GM18526 (cell line): Measurements from ENCODE around the gene IL19.

Experiments
- POLR2A ChIP-seq: IDR thresholded peaks from 3 replicates; pipeline ENCODE4 v1.6.1; 2011; ENCODE audit not compliant: insufficient read length; ENCODE audit errors: extremely low read depth

Gene IL19

DNA sequence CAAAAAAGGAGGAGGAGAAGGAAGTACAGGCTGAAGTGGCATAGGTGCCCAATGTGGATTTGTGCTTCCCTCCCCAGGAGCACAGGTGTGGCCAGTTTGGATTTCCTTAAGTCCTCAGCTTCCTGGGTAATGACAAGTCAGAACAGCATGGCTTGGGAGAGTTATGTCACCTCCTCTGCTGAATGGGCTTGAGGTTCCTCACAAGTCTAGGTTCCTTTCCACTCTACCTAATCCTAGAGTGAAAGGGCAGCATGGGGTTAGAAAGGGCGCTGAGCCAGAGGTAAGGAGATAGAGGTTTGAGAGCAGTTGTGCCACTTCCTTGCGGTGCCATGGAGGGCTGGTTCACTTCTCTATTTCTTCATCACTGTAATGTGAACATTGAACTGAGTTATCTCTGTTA lies 59.3 kb downstream of the IL19 start:
- TF ChIP-seq POLR2A = no peak

GRCh38 chr1:206831650-206832049 lies 61.1 kb downstream of the IL19 start:
- TF ChIP-seq POLR2A = no peak

DNA sequence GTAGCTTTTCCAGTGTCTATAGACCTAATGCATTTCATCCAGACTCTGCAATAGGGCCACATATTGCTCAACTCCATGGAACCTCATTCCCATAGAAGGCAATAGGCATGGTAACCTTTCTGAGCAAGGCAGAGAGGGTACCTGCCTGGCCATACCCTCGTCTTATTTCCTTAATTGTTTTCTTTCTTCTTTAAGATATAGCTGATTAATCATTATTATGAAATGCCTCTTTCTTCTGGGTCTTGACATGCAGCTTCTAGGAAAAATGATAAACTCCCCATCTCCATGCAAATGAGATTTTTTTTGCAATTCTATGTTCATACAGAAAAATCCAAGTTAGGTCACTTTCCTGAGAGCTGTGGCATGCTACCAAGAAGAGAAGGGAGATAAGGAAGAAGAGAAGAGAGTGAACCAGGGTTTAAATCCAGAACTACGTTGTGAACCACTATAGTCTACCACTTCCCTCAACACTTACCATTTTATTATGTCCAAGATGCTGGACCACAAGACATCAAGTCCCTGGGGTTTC lies 61.8 kb downstream of the IL19 start:
- no peak for TF ChIP-seq POLR2A

DNA sequence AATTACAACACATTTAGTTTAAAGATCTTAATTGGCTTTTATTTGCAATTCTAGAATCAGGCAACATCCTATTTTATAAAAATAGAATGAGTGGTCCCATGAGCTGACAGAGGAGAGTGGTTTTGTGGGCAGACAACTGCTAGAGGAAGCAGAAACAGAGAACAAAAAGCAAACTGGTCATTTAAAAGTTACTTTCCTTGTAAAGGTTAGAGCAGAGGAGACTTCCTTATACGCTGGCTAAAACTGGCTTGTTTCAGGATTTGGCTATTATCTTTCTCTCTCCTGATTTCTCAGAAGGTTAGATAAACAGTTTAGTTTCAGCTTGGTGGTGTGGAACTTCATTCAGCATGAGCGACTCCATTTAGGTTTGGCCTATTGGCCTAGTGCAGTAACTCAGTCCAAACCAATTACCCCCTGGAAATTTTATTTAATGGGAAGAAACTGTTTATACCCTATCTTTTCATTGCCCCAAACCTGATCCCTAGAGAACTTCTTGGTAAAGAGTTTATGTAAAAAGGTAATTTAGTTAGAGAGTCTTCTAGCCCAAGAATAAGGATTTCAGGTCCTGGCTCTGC lies 62.6 kb downstream of the IL19 start:
- TF ChIP-seq POLR2A = no peak

GRCh38 chr1:206833801-206834200 lies 63.2 kb downstream of the IL19 start:
- TF ChIP-seq POLR2A = no peak

DNA sequence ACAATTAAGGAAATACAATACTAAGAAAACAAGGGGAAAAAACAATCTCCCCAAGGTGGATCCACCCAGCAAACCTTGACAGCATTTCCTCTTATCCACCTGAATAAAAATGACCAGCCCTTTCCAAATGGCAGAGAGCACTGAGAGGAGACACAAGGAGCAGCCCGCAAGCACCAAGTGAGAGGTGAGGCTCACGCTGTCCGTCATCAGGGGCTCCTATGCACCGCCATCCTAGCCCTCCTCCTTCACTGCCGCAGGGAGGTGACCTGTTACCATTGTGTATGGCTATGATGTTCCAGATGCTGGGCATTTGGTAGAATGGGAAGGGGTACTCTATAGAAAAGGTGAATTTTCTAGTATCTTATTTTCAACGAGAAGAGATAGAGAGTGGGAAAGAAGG lies 63.6 kb downstream of the IL19 start:
- no peak for TF ChIP-seq POLR2A

- TF ChIP-seq POLR2A = no peak
These were observed 64.1 kb downstream of the IL19 start for GRCh38 chr1:206834711-206835110.

DNA sequence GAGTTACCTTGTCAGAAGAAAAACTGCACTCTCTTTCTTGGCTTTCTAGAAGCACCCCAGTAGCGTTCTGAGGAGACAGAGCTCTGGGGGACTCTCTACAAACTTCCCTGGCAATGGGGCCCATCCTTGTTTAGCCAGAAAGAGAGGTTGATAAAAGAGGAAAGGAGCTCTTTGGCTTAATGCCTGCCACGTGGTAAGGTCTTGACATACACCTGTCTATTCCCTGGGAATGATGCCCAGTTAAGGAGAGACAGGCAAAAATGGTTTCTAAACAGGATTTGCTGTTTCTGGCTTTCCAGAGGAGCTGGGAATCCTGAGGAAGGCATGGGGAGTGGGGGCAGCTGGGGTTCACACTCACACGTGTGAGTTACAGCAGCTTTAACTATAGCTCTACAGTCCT lies 64.6 kb downstream of the IL19 start:
- no peak for TF ChIP-seq POLR2A

DNA sequence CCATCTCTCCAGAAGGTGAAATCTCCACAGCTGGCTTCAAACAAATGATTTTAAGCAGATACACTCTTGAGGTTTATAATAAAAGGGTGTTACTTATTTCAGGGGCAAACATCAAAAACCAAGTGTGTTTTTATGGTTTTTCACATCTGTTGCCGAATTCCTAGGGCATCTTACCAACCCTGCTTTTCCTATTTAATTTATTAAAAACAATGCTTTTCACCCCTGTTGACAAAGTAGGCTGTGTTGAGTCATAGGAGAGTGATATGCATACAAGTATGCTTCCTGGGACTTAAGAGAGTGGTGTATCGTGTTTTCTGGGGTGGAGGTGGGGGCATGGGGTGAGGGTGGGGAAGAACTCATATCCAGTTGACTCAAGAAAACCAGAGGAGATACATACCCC lies 65.5 kb downstream of the IL19 start:
- TF ChIP-seq POLR2A = no peak

- no peak for TF ChIP-seq POLR2A
These were observed 68.5 kb downstream of the IL19 start for GRCh38 chr1:206839006-206839560.

GRCh38 chr1:206839857-206840256 lies 69.3 kb downstream of the IL19 start:
- no peak for TF ChIP-seq POLR2A

DNA sequence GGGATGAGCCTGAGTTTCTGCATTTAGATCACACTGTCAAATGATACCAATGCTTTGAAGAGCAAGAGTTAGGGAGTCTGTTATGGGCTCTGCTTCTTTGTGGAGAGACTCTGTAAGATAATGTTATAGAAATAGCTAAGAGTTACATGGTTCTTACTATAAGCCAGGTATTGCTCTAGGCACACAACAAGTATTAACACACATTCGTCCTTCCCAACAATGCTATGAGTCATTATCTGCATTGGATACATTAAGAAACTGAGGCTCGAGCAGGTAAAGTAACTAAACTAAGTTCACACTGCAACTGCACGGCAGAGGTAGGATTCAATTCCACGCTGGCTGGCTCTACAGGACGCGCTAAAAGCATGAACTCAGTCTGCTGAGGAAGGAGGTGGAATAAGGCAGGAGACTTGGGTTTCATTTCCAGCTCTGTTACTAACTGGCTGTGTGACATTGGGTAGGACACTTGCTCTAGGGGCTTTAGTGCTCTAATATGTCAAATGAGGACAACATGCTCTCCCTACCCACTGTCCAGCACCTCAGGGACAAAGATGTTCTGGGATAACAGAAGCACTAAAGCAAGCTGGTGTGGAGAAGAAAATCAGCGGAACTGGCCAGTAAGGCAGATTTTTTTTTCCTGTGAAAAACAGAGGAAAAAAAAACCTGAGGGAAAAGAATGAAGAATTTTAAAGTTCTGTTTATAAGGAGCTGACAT lies 71.2 kb downstream of the IL19 start:
- TF ChIP-seq POLR2A = no peak

- no peak for TF ChIP-seq POLR2A
These were observed 72.3 kb downstream of the IL19 start for GRCh38 chr1:206842854-206843253.

DNA sequence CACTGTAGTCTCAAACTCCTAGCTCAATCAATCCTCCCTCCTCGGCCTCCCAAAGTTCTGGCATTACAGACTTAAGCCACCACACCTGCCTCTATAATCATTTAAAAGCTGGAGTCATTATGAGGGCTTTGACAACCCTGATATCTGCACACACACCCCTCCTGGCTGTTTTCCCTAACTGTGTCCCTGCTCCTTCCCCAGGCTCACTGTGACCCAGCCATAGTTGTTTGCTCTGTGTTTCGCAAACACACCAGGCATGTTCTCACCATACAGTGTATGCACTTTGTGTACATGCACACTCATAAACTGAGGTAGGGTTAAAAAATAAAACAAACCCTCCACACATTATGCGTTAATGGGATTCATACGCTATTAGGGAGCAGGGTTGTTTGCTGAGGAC lies 73.1 kb downstream of the IL19 start:
- no peak for TF ChIP-seq POLR2A

GRCh38 chr1:206846487-206846886 lies 75.9 kb downstream of the IL19 start:
- no peak for TF ChIP-seq POLR2A

DNA sequence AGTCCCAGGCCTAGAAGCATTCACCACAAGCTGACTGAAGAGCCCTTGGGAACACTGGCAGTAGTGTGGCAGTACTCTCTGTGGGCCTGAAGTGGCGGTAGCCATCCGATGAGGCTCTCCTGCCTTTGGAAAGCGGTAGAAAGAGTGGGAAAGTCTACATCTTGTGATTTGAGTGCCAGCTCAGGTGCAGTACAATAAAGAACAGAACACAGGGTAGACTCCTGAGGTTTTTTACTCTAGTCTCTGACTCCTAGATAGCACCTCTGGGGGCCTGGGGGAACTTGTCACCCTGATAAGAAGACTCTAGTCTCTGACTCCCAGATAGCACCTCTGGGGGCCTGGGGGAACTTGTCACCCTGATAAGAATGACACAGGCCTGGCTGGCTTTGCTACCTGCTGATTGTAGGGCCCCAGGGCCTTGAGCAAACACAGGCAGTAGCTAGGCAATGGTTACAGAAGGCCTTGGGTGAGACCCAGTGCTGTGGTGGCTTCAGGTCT lies 76.8 kb downstream of the IL19 start:
- TF ChIP-seq POLR2A = no peak
